ENCODE data around the gene NFIC.
"Not testable (repeated sequence)": the region's sequence is repeated elsewhere in the genome, so short reads cannot be mapped to it uniquely, and the experiment has no call there.

NFIC gene

GRCh38 chr19:3369337-3370213, 3.2 kb downstream of the NFIC start:
- peak; percentile 78 for DNase-seq (ENCODE audit: low read depth)
- H3K36me3 ChIP-seq (ENCODE audit: control insufficient read depth, insufficient read depth, low read length, severe bottlenecking): no peaks in the 10 kb centered on the region

GRCh38 chr19:3370214-3370720, 3.9 kb downstream of the NFIC start:
- H3K9ac ChIP-seq (ENCODE audit: low read length): peak overlapping the region; percentile 99
- no peaks in the 10 kb centered on the region for H3K27me3 ChIP-seq (replicated peaks; ENCODE audit: control insufficient read depth, insufficient read depth, low read length)
- peak overlapping the region; percentile 93 for H3K4me3 ChIP-seq (ENCODE audit: low read length)
- H3K9me3 ChIP-seq (ENCODE audit: control insufficient read depth, low read length): no peaks in the 10 kb centered on the region
- H3K4me1 ChIP-seq (ENCODE audit: control insufficient read depth, insufficient read depth, low read length): peaks cover 53% of the 10 kb centered on the region
- DNase-seq (ENCODE audit: low read depth): no peak
- no peaks in the 10 kb centered on the region for H3K36me3 ChIP-seq (ENCODE audit: control insufficient read depth, insufficient read depth, low read length, severe bottlenecking)

More at GRCh38 chr19:3369337-3370213, 3.2 kb downstream of the NFIC start:
- H3K9ac ChIP-seq (ENCODE audit: low read length): peak overlapping the region; percentile 99
- H3K27me3 ChIP-seq (replicated peaks; ENCODE audit: control insufficient read depth, insufficient read depth, low read length): no peaks in the 10 kb centered on the region
- H3K4me1 ChIP-seq (ENCODE audit: control insufficient read depth, insufficient read depth, low read length): peaks cover 51% of the 10 kb centered on the region
- H3K4me3 ChIP-seq (ENCODE audit: low read length): peak overlapping the region; percentile 93
- H3K9me3 ChIP-seq (ENCODE audit: control insufficient read depth, low read length): no peaks in the 10 kb centered on the region

- no peak for DNase-seq (ENCODE audit: low read depth)
- Histone ChIP-seq H3K9me3 (ENCODE audit: control insufficient read depth, low read length) (no peaks in the 10 kb centered on the region), H3K4me3 (ENCODE audit: low read length) (peak overlapping the region; percentile 93), H3K36me3 (ENCODE audit: control insufficient read depth, insufficient read depth, low read length, severe bottlenecking) (no peaks in the 10 kb centered on the region), H3K27me3 (replicated peaks; ENCODE audit: control insufficient read depth, insufficient read depth, low read length) (no peaks in the 10 kb centered on the region), H3K9ac (ENCODE audit: low read length) (peak overlapping the region; percentile 99), H3K4me1 (ENCODE audit: control insufficient read depth, insufficient read depth, low read length) (peaks cover 54% of the 10 kb centered on the region)
These were observed 4.6 kb downstream of the NFIC start for GRCh38 chr19:3370728-3371591.

GRCh38 chr19:3372413-3372812, 6.0 kb downstream of the NFIC start:
- H3K4me1 ChIP-seq (ENCODE audit: control insufficient read depth, insufficient read depth, low read length): peaks cover 56% of the 10 kb centered on the region
- no peaks in the 10 kb centered on the region for H3K27me3 ChIP-seq (replicated peaks; ENCODE audit: control insufficient read depth, insufficient read depth, low read length)
- DNase-seq (ENCODE audit: low read depth): no peak
- no peak overlapping the region for H3K9ac ChIP-seq (ENCODE audit: low read length)
- H3K4me3 ChIP-seq (ENCODE audit: low read length): no peak overlapping the region
- no peaks in the 10 kb centered on the region for H3K36me3 ChIP-seq (ENCODE audit: control insufficient read depth, insufficient read depth, low read length, severe bottlenecking)
- H3K9me3 ChIP-seq (ENCODE audit: control insufficient read depth, low read length): no peaks in the 10 kb centered on the region

GRCh38 chr19:3373971-3374368, 7.6 kb downstream of the NFIC start:
- H3K36me3 ChIP-seq (ENCODE audit: control insufficient read depth, insufficient read depth, low read length, severe bottlenecking): no peaks in the 10 kb centered on the region
- no peak for DNase-seq (ENCODE audit: low read depth)
- no peak overlapping the region for H3K4me3 ChIP-seq (ENCODE audit: low read length)
- peaks cover 50% of the 10 kb centered on the region for H3K4me1 ChIP-seq (ENCODE audit: control insufficient read depth, insufficient read depth, low read length)
- H3K27me3 ChIP-seq (replicated peaks; ENCODE audit: control insufficient read depth, insufficient read depth, low read length): no peaks in the 10 kb centered on the region
- no peaks in the 10 kb centered on the region for H3K9me3 ChIP-seq (ENCODE audit: control insufficient read depth, low read length)
- peak overlapping the region; percentile 33 for H3K9ac ChIP-seq (ENCODE audit: low read length)

GRCh38 chr19:3374369-3375112, 8.2 kb downstream of the NFIC start:
- Histone ChIP-seq H3K4me1 (ENCODE audit: control insufficient read depth, insufficient read depth, low read length) (peaks cover 47% of the 10 kb centered on the region), H3K9ac (ENCODE audit: low read length) (peak overlapping the region; percentile 71), H3K27me3 (replicated peaks; ENCODE audit: control insufficient read depth, insufficient read depth, low read length) (no peaks in the 10 kb centered on the region), H3K4me3 (ENCODE audit: low read length) (no peak overlapping the region), H3K9me3 (ENCODE audit: control insufficient read depth, low read length) (no peaks in the 10 kb centered on the region), H3K36me3 (ENCODE audit: control insufficient read depth, insufficient read depth, low read length, severe bottlenecking) (no peaks in the 10 kb centered on the region)
- no peak for DNase-seq (ENCODE audit: low read depth)

- peaks cover 43% of the 10 kb centered on the region for H3K4me1 ChIP-seq (ENCODE audit: control insufficient read depth, insufficient read depth, low read length)
- H3K27me3 ChIP-seq (replicated peaks; ENCODE audit: control insufficient read depth, insufficient read depth, low read length): no peaks in the 10 kb centered on the region
- peak; percentile 56 for DNase-seq (ENCODE audit: low read depth)
- no peaks in the 10 kb centered on the region for H3K36me3 ChIP-seq (ENCODE audit: control insufficient read depth, insufficient read depth, low read length, severe bottlenecking)
- H3K9me3 ChIP-seq (ENCODE audit: control insufficient read depth, low read length): no peaks in the 10 kb centered on the region
- peak overlapping the region; percentile 63 for H3K4me3 ChIP-seq (ENCODE audit: low read length)
- peak overlapping the region; percentile 71 for H3K9ac ChIP-seq (ENCODE audit: low read length)
These were observed 9.1 kb downstream of the NFIC start for GRCh38 chr19:3375221-3376090.

- not testable (repeated sequence) for DNase-seq (ENCODE audit: low read depth); H3K36me3 ChIP-seq (ENCODE audit: control insufficient read depth, insufficient read depth, low read length, severe bottlenecking); H3K9me3 ChIP-seq (ENCODE audit: control insufficient read depth, low read length); H3K4me3 ChIP-seq (ENCODE audit: low read length); H3K27me3 ChIP-seq (replicated peaks; ENCODE audit: control insufficient read depth, insufficient read depth, low read length)
- Histone ChIP-seq H3K9ac (ENCODE audit: low read length) (peak overlapping the region; percentile 71), H3K4me1 (ENCODE audit: control insufficient read depth, insufficient read depth, low read length) (peaks cover 39% of the 10 kb centered on the region)
These were observed 9.7 kb downstream of the NFIC start for GRCh38 chr19:3376091-3376455.

- Histone ChIP-seq H3K36me3 (ENCODE audit: control insufficient read depth, insufficient read depth, low read length, severe bottlenecking) (peaks cover 15% of the 10 kb centered on the region), H3K9ac (ENCODE audit: low read length) (no peak overlapping the region), H3K9me3 (ENCODE audit: control insufficient read depth, low read length) (no peaks in the 10 kb centered on the region), H3K4me1 (ENCODE audit: control insufficient read depth, insufficient read depth, low read length) (peaks cover 49% of the 10 kb centered on the region), H3K4me3 (ENCODE audit: low read length) (no peak overlapping the region), H3K27me3 (replicated peaks; ENCODE audit: control insufficient read depth, insufficient read depth, low read length) (no peaks in the 10 kb centered on the region)
- DNase-seq (ENCODE audit: low read depth): no peak
These were observed 12.2 kb downstream of the NFIC start for GRCh38 chr19:3378352-3379150.

Data from adipocyte (in vitro differentiated cells).